Measurements from ENCODE around the gene TEX22. TPM values are rescaled to one million over a fixed set of nuclear protein-coding genes. Genes with fewer than 3 reads are reported as not detected.
A peak's percentile ranks its signal among the peaks of the same experiment; 100 is the strongest.
"Not testable (repeated sequence)": the region's sequence is repeated elsewhere in the genome, so short reads cannot be mapped to it uniquely, and the experiment has no call there.

Gene TEX22
- total RNA-seq, result not detected

DNA sequence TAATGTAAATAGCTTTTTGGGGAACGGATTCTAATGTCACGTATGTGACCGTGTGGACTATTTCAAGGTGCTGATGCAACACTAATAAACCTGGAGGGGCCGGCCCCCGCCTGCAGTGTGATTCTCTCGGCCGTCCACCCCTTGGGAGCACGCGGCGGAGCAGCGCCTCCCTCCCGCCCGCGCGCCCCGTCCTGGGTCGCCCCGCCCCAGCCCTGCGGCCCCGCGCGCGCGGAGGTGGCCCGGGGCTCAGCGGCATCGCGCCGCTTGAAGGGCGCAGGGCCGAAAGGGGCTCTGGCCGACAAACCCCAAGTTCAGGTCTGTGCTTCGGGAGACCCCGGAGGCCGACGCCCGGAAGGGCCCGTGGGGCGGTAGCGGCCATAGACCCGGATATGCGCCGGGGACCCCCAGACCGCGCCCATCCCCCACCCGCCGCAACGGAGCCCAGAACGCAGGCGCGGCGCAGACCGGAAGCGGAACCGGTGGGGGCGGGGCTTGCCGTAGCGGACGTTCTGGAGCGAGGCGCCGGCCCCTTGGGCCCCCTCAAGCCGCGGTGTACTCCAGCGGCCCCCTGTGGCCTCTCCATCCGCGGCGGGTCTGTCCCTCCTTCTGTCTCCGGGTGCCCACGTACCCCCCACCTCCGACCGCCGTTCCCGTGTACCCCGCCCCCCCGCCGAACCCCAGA lies at the start of gene TEX22:
Gene TEX22 (plus strand): TSS at position 495 of the 682 bp plus-strand sequence. CDS start 803 bp downstream, outside the sequence.
- DNase-seq, result peak; percentile 95

- no peak for DNase-seq
These were observed 49.2 kb upstream of the TEX22 start for GRCh38 chr14:105348945-105349699.

GRCh38 chr14:105349992-105350391 lies 48.3 kb upstream of the TEX22 start:
- no peak for DNase-seq

- no peak for DNase-seq
These were observed 47.7 kb upstream of the TEX22 start for GRCh38 chr14:105350450-105351244.

- DNase-seq, result no peak
These were observed 46.9 kb upstream of the TEX22 start for GRCh38 chr14:105351410-105351809.

GRCh38 chr14:105351920-105352851 lies 46.2 kb upstream of the TEX22 start:
- peak; percentile 93 for DNase-seq

- no peak for DNase-seq
These were observed 45.2 kb upstream of the TEX22 start for GRCh38 chr14:105353136-105353535.

DNA sequence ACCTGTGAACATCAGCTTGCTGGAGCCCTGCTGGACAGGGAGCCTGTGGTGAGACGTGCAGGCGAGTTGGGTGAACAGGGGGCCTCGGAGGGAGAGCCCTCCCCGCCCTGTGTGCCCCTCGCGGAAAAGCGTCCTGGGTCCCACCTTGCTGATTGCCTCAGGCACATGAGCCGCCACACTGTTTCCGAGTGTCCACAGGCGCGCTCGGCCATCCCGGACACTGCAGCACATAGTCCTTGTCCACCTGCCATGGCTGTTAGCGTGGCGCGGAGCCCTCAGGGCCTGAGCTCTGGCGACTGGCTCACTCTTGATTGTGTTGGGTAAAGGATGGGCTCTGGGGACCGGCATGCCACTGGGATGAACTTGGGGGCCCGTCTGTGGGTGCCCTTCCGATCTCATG lies 43.8 kb upstream of the TEX22 start:
- DNase-seq, result no peak

GRCh38 chr14:105355049-105355575 lies 43.2 kb upstream of the TEX22 start:
- DNase-seq, result no peak

DNA sequence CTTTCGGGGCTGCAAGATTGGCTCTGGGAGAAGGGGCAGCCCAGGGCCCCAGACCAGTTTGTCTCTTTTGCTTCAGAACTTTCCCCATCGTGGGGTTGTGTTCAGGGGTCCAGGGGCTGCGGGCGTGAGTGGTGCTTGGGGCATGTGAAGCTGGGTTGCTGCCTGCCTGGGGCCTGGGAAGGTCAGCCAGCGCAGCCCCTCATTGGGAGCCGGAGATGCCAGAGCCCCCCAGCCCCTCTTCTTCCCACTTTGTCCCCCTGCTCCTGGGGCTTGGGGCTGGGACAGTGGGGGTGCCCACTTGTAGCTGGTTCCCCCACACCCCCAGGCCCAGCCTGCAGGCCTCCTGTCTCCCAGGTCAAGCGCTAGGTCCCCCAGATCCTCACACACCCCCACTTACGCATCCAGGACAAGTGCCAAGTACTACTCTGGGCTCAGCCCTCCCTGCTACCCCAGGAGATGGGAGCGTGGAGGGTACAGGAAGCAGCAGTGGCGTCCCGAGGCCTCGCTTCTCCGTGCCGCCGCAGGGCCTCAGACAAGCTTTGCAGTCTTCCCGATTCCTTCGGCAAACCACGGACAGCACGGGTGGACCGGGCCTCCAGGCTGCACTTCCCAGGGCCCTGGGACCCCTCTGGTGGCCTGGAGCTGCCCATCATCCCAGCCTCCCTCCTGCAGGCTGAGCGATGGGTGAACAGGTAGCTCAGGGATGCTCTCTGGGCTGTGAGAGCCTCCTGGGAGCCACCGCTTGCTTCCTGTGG lies 42.3 kb upstream of the TEX22 start:
- no peak for DNase-seq

DNA sequence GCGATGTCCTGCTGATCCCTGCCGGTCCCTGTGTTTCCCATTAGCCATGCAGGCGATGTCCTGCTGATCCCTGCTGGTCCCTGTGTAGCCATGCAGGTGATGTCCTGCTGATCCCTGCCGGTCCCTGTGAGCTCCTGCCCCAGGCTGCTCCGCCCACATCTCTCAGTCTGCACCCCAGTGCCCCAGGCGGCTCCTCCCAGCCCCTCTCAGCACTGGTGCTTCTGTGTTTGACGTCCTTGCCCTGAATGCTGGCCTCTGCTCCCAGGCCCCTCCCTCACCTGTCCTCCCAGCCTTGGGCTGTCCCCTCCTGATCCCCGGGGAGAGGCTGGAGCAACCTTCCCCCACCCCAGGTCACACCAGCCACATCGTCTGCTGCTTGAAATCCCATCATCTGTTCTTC lies 41.4 kb upstream of the TEX22 start:
- DNase-seq, result no peak

GRCh38 chr14:105357626-105358025 lies 40.7 kb upstream of the TEX22 start:
- no peak for DNase-seq

DNA sequence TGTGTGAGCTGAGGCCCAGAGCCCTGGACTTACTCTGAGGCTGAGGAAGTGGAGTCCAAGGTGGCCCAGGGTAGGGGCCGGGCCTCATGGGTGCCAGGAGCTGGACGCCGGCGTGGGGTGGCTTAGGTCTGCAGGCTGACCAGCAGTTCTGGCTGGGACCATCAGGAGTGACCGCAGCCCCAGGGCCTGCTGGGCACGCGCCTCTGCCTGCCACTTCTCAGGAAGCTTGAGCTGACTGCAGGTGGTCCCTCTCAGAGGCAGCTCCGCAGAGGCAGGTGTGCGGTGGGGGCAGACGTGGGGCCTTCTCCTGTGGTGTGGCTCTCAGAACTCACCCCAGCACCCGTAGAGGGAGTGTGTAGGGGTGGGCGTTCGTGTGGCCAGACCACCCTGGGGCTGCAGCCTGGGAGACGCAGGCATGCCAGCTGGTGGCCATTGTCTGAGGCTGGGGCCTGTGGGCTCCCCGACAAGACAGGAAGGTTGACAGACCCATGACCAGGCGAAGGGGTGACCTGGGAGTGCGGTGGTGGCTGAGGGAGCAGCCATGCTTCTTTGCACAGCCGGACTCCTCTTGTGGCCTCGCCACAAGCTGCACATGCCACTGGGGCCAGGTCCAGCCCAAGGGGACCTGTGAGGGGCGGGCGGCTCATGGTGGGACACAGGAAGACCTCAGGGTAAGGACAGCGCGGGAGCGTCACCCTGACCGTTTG lies 40.0 kb upstream of the TEX22 start:
- no peak for DNase-seq

DNA sequence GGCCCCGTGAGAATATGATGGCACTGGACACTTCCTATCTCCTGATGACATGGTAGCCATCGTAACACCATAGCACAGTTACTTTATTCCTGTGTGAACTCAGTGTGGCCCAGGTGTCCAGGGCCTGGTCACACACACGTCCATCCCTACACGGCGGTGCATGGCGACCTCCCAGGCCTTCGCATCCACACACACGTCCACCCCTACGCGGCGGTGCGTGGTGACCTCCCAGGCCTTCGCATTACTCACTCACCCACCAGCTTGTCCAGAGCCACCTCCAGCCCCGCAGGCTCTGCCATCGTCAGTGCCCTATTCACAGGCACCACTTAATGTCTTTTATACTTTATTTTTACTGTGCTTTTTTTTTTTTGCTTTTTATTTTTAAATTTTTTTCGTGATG lies 39.4 kb upstream of the TEX22 start:
- DNase-seq, result no peak

GRCh38 chr14:105361412-105361811 lies 36.9 kb upstream of the TEX22 start:
- not testable (repeated sequence) for DNase-seq

- peak; percentile 58 for DNase-seq
These were observed 34.3 kb upstream of the TEX22 start for GRCh38 chr14:105363847-105364708.

GRCh38 chr14:105365101-105365500 lies 33.2 kb upstream of the TEX22 start:
- DNase-seq, result no peak

- no peak for DNase-seq
These were observed 32.7 kb upstream of the TEX22 start for GRCh38 chr14:105365681-105366080.
